ENCODE measurements around the gene CIDEB. TPM values are rescaled to one million over a fixed set of nuclear protein-coding genes. Genes with fewer than 3 reads are reported as not detected.
A peak's percentile ranks its signal among the peaks of the same experiment; 100 is the strongest.

CIDEB gene
- total and polyA plus RNA-seq, 2 donors (not counting 1 experiment from before 2014, with no cell fraction given), result 26.2 to 32.8 TPM

DNA sequence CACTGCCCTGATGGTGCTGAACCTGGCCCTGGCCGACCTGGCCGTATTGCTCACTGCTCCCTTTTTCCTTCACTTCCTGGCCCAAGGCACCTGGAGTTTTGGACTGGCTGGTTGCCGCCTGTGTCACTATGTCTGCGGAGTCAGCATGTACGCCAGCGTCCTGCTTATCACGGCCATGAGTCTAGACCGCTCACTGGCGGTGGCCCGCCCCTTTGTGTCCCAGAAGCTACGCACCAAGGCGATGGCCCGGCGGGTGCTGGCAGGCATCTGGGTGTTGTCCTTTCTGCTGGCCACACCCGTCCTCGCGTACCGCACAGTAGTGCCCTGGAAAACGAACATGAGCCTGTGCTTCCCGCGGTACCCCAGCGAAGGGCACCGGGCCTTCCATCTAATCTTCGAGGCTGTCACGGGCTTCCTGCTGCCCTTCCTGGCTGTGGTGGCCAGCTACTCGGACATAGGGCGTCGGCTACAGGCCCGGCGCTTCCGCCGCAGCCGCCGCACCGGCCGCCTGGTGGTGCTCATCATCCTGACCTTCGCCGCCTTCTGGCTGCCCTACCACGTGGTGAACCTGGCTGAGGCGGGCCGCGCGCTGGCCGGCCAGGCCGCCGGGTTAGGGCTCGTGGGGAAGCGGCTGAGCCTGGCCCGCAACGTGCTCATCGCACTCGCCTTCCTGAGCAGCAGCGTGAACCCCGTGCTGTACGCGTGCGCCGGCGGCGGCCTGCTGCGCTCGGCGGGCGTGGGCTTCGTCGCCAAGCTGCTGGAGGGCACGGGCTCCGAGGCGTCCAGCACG lies 8.2 kb upstream of the CIDEB start:
- no peaks in the 10 kb centered on the region for H3K79me2 ChIP-seq (ENCODE audit: control insufficient read depth, insufficient read depth, low read length)
- 96% methylated on average over 70 of the region's 70 CpGs for WGBS (ENCODE audit: insufficient coverage)
- H3K9me3 ChIP-seq (ENCODE audit: control extremely low read depth in 1 of 3, control insufficient read depth in 2 of 3, insufficient read depth in 1 of 3, low read length in 2 of 3), result no peaks in the 10 kb centered on the region
- no peak overlapping the region for H3K4me2 ChIP-seq (replicated peaks; ENCODE audit: low read depth, low read length, poor library complexity, severe bottlenecking)
- H3K27me3 Mint-ChIP-seq, result peaks cover 11% of the 10 kb centered on the region
- peaks cover 0 to 6% (median 0%) of the 10 kb centered on the region in 4 experiments for H3K27me3 ChIP-seq (replicated peaks in 1 of 4; ENCODE audit: control extremely low read depth in 1 of 4, control insufficient read depth in 3 of 4, insufficient read depth in 4 of 4, low read length in 3 of 4)
- H3K9ac ChIP-seq (ENCODE audit: low read length), result no peak overlapping the region
- peaks cover 30 to 37% of the 10 kb centered on the region in 2 donors for H3K4me1 ChIP-seq (ENCODE audit: control insufficient read depth in 2 of 2, insufficient read depth in 2 of 2, low read length in 2 of 2)
- no peak overlapping the region for H2AFZ ChIP-seq (ENCODE audit: insufficient read depth, low read depth, low read length, poor library complexity, severe bottlenecking)
- H3K4me3 ChIP-seq (ENCODE audit: control extremely low read depth in 1 of 5, extremely low read depth in 1 of 5, insufficient read depth in 1 of 5, low read depth in 2 of 5, low read length in 4 of 5), result no peak overlapping the region
- H3K27ac ChIP-seq (ENCODE audit: low read length in 2 of 2), result no peak overlapping the region
- H3K9me3 Mint-ChIP-seq (ENCODE audit: insufficient read depth), result no peaks in the 10 kb centered on the region
- no peak for TF ChIP-seq EZH2 (IDR thresholded peaks at IDR 0.05; ENCODE audit: borderline replicate concordance, insufficient read depth, low read depth, low read length, poor library complexity, severe bottlenecking)
- TF ChIP-seq, protein P1, sequence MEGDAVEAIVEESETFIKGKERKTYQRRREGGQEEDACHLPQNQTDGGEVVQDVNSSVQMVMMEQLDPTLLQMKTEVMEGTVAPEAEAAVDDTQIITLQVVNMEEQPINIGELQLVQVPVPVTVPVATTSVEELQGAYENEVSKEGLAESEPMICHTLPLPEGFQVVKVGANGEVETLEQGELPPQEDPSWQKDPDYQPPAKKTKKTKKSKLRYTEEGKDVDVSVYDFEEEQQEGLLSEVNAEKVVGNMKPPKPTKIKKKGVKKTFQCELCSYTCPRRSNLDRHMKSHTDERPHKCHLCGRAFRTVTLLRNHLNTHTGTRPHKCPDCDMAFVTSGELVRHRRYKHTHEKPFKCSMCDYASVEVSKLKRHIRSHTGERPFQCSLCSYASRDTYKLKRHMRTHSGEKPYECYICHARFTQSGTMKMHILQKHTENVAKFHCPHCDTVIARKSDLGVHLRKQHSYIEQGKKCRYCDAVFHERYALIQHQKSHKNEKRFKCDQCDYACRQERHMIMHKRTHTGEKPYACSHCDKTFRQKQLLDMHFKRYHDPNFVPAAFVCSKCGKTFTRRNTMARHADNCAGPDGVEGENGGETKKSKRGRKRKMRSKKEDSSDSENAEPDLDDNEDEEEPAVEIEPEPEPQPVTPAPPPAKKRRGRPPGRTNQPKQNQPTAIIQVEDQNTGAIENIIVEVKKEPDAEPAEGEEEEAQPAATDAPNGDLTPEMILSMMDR (IDR thresholded peaks at IDR 0.05), result no peak
- H3K27ac Mint-ChIP-seq, result no peak overlapping the region
- ChIA-PET POLR2A (no interaction called here), CTCF (no interaction called here)
- no peaks in the 10 kb centered on the region for H4K20me1 ChIP-seq (ENCODE audit: control insufficient read depth, insufficient read depth, low read length, poor library complexity, severe bottlenecking)
- H3K4me3 Mint-ChIP-seq, result no peak overlapping the region
- no peak for ATAC-seq (ENCODE audit: low read depth)
- no peaks in the 10 kb centered on the region for H3K36me3 ChIP-seq (replicated peaks in 1 of 2; ENCODE audit: control extremely low read depth in 1 of 2, control insufficient read depth in 1 of 2, extremely low read depth in 1 of 2, insufficient read depth in 2 of 2, low read length in 1 of 2)
- no peak for DNase-seq
- peaks cover 34% of the 10 kb centered on the region for H3K4me1 Mint-ChIP-seq
- intact Hi-C loops (cut with micrococcal nuclease), result no loop called here

- no peak overlapping the region for H2AFZ ChIP-seq (ENCODE audit: insufficient read depth, low read depth, low read length, poor library complexity, severe bottlenecking)
- intact Hi-C loops (cut with micrococcal nuclease), result no loop called here
- DNase-seq, result no peak
- ATAC-seq (ENCODE audit: low read depth), result no peak
- H3K36me3 ChIP-seq (replicated peaks in 1 of 2; ENCODE audit: control extremely low read depth in 1 of 2, control insufficient read depth in 1 of 2, extremely low read depth in 1 of 2, insufficient read depth in 2 of 2, low read length in 1 of 2), result no peaks in the 10 kb centered on the region
- Mint-ChIP-seq H3K9me3 (ENCODE audit: insufficient read depth) (no peaks in the 10 kb centered on the region), H3K27ac (no peak overlapping the region), H3K4me1 (peaks cover 37% of the 10 kb centered on the region), H3K4me3 (no peak overlapping the region), H3K27me3 (peaks cover 10% of the 10 kb centered on the region)
- WGBS (ENCODE audit: insufficient coverage), result 94% methylated on average over 7 of the region's 10 CpGs
- H4K20me1 ChIP-seq (ENCODE audit: control insufficient read depth, insufficient read depth, low read length, poor library complexity, severe bottlenecking), result peaks cover 1% of the 10 kb centered on the region
- H3K9me3 ChIP-seq (ENCODE audit: control extremely low read depth in 1 of 3, control insufficient read depth in 2 of 3, insufficient read depth in 1 of 3, low read length in 2 of 3), result no peaks in the 10 kb centered on the region
- ChIA-PET CTCF (no interaction called here), POLR2A (interaction anchor here (0.6 kb wide), 1 partner anchor 85 kb away, joined by 6 read pairs; no protein-coding TSS in a partner anchor)
- peaks cover 0 to 6% (median 0%) of the 10 kb centered on the region in 4 experiments for H3K27me3 ChIP-seq (replicated peaks in 1 of 4; ENCODE audit: control extremely low read depth in 1 of 4, control insufficient read depth in 3 of 4, insufficient read depth in 4 of 4, low read length in 3 of 4)
- H3K4me2 ChIP-seq (replicated peaks; ENCODE audit: low read depth, low read length, poor library complexity, severe bottlenecking), result no peak overlapping the region
- no peak overlapping the region for H3K9ac ChIP-seq (ENCODE audit: low read length)
- peak overlapping the region in 1 of 5 experiments; percentile 16 for H3K4me3 ChIP-seq (ENCODE audit: control extremely low read depth in 1 of 5, extremely low read depth in 1 of 5, insufficient read depth in 1 of 5, low read depth in 2 of 5, low read length in 4 of 5)
- no peaks in the 10 kb centered on the region for H3K79me2 ChIP-seq (ENCODE audit: control insufficient read depth, insufficient read depth, low read length)
- no peak overlapping the region for H3K27ac ChIP-seq (ENCODE audit: low read length in 2 of 2)
- H3K4me1 ChIP-seq (ENCODE audit: control insufficient read depth in 2 of 2, insufficient read depth in 2 of 2, low read length in 2 of 2), result peaks cover 32 to 40% of the 10 kb centered on the region in 2 donors
- TF ChIP-seq, protein P1 (IDR thresholded peaks at IDR 0.05), result no peak
- TF ChIP-seq EZH2 (IDR thresholded peaks at IDR 0.05; ENCODE audit: borderline replicate concordance, insufficient read depth, low read depth, low read length, poor library complexity, severe bottlenecking), result no peak
Observed at GRCh38 chr14:24315243-24315806, 7.5 kb upstream of the CIDEB start.

Measured in B cell (primary cell).